T-cell (primary cell): Measurements from ENCODE around the gene MID1IP1. TPM values are rescaled to one million over a fixed set of nuclear protein-coding genes. Genes with fewer than 3 reads are reported as not detected.

ENCODE experiments used
- ATAC-seq, 4 experiments: fragments of 200-7000 bp in 3 of 4; fragments of 150-1000 bp in 1 of 4; cut with Tn5 transposase; replicated peaks in 1 of 4; 1 replicate in 3 of 4; 2 replicates in 1 of 4; pipeline ENCODE4 v1.10.0; 2021; ENCODE audit warnings: moderate library complexity in 3 of 4, mild to moderate bottlenecking in 2 of 4, moderate number of reproducible peaks in 1 of 4
- CTCF ChIA-PET, 2 donors: fragments of 300-600 bp; sonication (Branson Sonifier 250); formaldehyde crosslinking; loops; one replicate each; lab custom pipeline; 2022; ENCODE audit warnings: antibody characterized with exemption in 2 of 2; lab: Charles Lee
- POLR2A ChIA-PET, 2 donors: fragments of 300-600 bp; sonication (Branson Sonifier 250); formaldehyde crosslinking; loops; one replicate each; lab custom pipeline; 2022; ENCODE audit warnings: antibody characterized with exemption in 2 of 2; lab: Charles Lee
- DNase-seq, 35 experiments: peaks; one replicate each; pipeline versions ENCODE4 v3.0.0 to v3.0.0-alpha.2; 2013 to 2023
- H3K27ac ChIP-seq: one replicate; pipeline ENCODE4 v1.5.1; 2013; ENCODE audit warnings: low read length
- H3K27me3 ChIP-seq, 2 experiments: replicated peaks in 1 of 2; 1 replicate in 1 of 2; 2 replicates in 1 of 2; pipeline versions ENCODE4 v1.6.1 to v1.7.0; 2013; ENCODE audit warnings: low read length in 1 of 2, mixed read lengths in 1 of 2; ENCODE audit not compliant: control insufficient read depth in 2 of 2, insufficient read depth in 2 of 2; ENCODE audit errors: extremely low read depth in 1 of 2
- H3K36me3 ChIP-seq, 2 donors: 1 replicate in 1 of 2; 2 replicates in 1 of 2; pipeline versions ENCODE4 v1.6.1 to v1.7.0; 2013; ENCODE audit warnings: low read length in 1 of 2; ENCODE audit not compliant: control insufficient read depth in 2 of 2, insufficient read depth in 1 of 2; ENCODE audit errors: extremely low read depth in 1 of 2
- H3K4me1 ChIP-seq, 2 experiments: 1 replicate in 1 of 2; 2 replicates in 1 of 2; pipeline versions ENCODE4 v1.6.1 to v1.7.0; 2013; ENCODE audit warnings: low read length in 2 of 2, mixed read lengths in 1 of 2; ENCODE audit not compliant: insufficient read depth in 2 of 2, control insufficient read depth in 1 of 2; ENCODE audit errors: extremely low read depth in 1 of 2
- H3K4me3 ChIP-seq, 2 donors: 1 replicate in 1 of 2; 2 replicates in 1 of 2; pipeline versions ENCODE4 v1.5.1 to v1.7.0; 2013; ENCODE audit warnings: mild to moderate bottlenecking in 2 of 2, low read length in 1 of 2, moderate library complexity in 1 of 2; ENCODE audit not compliant: control insufficient read depth in 1 of 2; ENCODE audit errors: extremely low read depth in 1 of 2
- H3K9me3 ChIP-seq: 2 replicates; pipeline ENCODE4 v1.7.0; 2013
- H3K27ac Mint-ChIP-seq, 2 donors: one replicate each; pipeline ENCODE4 v1.8.0; 2020 to 2021; ENCODE audit warnings: mild to moderate bottlenecking in 2 of 2, mixed read lengths in 2 of 2
- H3K27me3 Mint-ChIP-seq, 2 donors: one replicate each; pipeline ENCODE4 v1.8.0; 2021 to 2022; ENCODE audit warnings: mixed read lengths in 2 of 2
- H3K36me3 Mint-ChIP-seq: one replicate; pipeline ENCODE4 v1.8.0; 2021; ENCODE audit warnings: mixed read lengths
- H3K4me1 Mint-ChIP-seq, 3 donors: one replicate each; pipeline ENCODE4 v1.8.0; 2020 to 2022; ENCODE audit warnings: mixed read lengths in 3 of 3, mild to moderate bottlenecking in 1 of 3
- H3K4me3 Mint-ChIP-seq, 3 donors: one replicate each; pipeline ENCODE4 v1.8.0; 2020 to 2022; ENCODE audit warnings: mild to moderate bottlenecking in 3 of 3, mixed read lengths in 3 of 3, moderate library complexity in 3 of 3
- H3K9me3 Mint-ChIP-seq, 3 donors: one replicate each; pipeline ENCODE4 v1.8.0; 2020 to 2022; ENCODE audit warnings: mixed read lengths in 3 of 3
- WGBS: methylation state at CpG from one replicate; pipeline ENCODE4 v1.1.5; 2013; ENCODE audit warnings: missing lambda C conversion rate; ENCODE audit not compliant: insufficient coverage; 5-methylcytosine and 5-hydroxymethylcytosine counted together
- total RNA-seq, 35 experiments: library from RNA in 6 of 35; stranded (reverse) in 6 of 35; fragments of 120-200 nt in 1 of 35; gene quantifications; one replicate each; pipeline versions ENCODE4 v1.2.1 to v1.2.4 and lab custom pipeline; 2013 to 2026

MID1IP1 gene, protein sequence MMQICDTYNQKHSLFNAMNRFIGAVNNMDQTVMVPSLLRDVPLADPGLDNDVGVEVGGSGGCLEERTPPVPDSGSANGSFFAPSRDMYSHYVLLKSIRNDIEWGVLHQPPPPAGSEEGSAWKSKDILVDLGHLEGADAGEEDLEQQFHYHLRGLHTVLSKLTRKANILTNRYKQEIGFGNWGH
- total RNA-seq (10 to 100 TPM; 19.1 to 73.4 (median 65.2) TPM), total RNA-seq (lab: John Stamatoyannopoulos, UW) (30.0 to 110 (median 68.4) reads per million in 29 experiments)
- total RNA-seq (2013): 33.7 TPM

DNA sequence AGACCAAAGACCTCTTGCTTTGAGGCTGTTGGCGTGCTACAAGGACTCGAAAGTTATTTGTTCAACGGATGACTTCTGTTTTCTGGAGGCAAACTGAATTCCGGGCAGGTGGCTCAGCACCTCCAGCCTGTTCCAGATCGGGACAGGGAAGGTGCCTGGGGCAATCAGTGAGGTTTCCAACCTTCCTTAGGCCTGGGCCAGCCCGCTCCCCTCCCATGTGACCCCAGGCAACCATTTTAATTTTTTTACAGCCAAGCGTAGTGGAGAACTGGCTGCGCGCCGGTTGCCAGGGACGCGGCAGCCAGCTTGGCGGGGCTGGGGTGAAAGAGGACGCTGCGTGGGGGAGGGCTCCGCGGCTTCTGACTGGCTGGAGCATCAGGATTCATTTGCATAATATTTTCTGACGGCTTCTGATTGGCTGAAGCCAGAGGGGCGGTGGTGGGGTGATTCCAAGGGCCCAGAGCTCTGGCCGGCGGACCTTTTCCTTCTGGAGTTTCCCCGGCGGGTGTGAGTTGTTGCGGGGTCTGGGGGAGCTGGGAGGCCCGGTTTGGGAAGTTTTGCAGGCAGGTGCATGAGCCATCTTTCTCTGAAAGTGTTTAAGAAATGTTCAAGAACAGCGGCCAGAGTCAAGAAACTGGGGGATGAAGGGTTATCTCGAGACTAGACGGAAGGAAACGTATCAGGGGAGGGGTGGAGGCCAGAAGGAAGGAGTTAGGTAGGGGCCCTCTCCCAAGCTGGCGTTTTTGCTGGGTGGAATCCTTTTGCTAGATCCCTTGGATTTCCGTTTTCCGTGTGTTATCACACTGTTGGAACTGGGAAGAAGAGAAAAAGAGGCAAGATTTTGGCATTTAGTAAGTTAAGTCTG is at the start of gene MID1IP1:
TSS of gene MID1IP1 (plus strand) at position 479 of the 865 bp plus-strand sequence. CDS start 3,488 bp downstream, outside the sequence.
- peak; percentile 43 to 78 (median 52) for ATAC-seq
- no peaks in the 10 kb centered on the region for H3K9me3 Mint-ChIP-seq
- H3K4me1 ChIP-seq: peaks cover 0 to 22% of the 10 kb centered on the region in 2 experiments
- peak; percentile 43 to 85 (median 75) for DNase-seq
- H3K27me3 Mint-ChIP-seq: peaks cover 0 to 7% of the 10 kb centered on the region in 2 donors
- peak within 1 kb of the TSS; percentile 71 to 85 for H3K4me3 ChIP-seq
- peak within 1 kb of the TSS; percentile 62 for H3K27ac ChIP-seq
- WGBS: 34% methylated on average over 15 of the region's 32 CpGs
- H3K4me3 Mint-ChIP-seq: peak within 1 kb of the TSS; percentile 78 to 87 (median 82)
- no peaks in the 10 kb centered on the region for H3K36me3 ChIP-seq
- no peaks in the 10 kb centered on the region for H3K27me3 ChIP-seq
- peak within 1 kb of the TSS; percentile 92 for H3K27ac Mint-ChIP-seq
- H3K4me1 Mint-ChIP-seq: peaks cover 13 to 22% (median 21%) of the 10 kb centered on the region in 3 donors
- POLR2A ChIA-PET: no interaction called here
- CTCF ChIA-PET: no interaction called here
- H3K9me3 ChIP-seq: no peaks in the 10 kb centered on the region
- peaks cover 4% of the 10 kb centered on the region for H3K36me3 Mint-ChIP-seq

DNA sequence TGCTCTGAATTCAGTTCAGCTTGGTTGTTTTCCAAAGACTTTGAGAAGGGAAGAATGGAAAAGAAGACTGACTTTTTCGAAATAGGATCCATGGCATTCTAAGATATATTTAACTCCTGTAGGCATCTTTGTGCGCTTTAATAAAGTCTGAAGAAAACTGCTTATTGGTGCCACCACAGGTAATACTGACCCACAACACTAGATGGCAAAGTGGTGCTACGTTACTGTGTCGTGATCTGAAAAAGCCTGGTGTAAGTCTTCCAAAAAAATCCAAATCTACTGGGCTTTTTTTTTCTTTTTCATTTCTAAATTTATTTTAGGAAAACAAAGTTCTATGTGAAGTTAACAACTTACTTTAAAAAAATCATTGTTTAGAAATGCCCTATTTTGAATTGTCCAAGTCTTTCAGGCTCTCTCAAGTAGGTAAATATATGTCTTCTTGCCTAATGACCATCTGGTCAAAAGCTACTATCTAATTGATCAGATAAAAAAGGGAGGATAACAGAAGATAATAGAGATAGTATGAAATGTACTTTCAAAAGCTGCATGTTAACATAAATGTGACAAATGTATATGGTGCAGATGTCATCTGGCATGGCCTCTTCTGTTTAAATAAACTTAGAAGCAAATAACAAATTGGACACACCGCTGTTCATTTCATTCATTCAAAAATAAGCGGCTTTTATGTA is 47.0 kb upstream of the MID1IP1 start:
- H3K4me1 Mint-ChIP-seq: no peaks in the 10 kb centered on the region
- H3K9me3 ChIP-seq: no peaks in the 10 kb centered on the region
- no CpG with 5 or more reads among the region's 6 CpGs for WGBS
- DNase-seq: peak in 20 of 35 experiments; percentile 0 to 65 (median 12)
- H3K4me1 ChIP-seq: no peaks in the 10 kb centered on the region
- no peaks in the 10 kb centered on the region for H3K27me3 ChIP-seq
- H3K4me3 Mint-ChIP-seq: no peak overlapping the region
- H3K27ac Mint-ChIP-seq: no peak overlapping the region
- H3K36me3 Mint-ChIP-seq: no peaks in the 10 kb centered on the region
- POLR2A ChIA-PET: no interaction called here
- no peaks in the 10 kb centered on the region for H3K9me3 Mint-ChIP-seq
- CTCF ChIA-PET: interaction anchor here in 1 of 2 donors (1.4 kb wide), 1 partner anchor 230 kb away, joined by 4 read pairs; no protein-coding TSS in a partner anchor
- no peak overlapping the region for H3K27ac ChIP-seq
- no peak overlapping the region for H3K4me3 ChIP-seq
- H3K27me3 Mint-ChIP-seq: peaks cover 0 to 24% of the 10 kb centered on the region in 2 donors
- ATAC-seq: peak in 1 of 4 experiments; percentile 49
- H3K36me3 ChIP-seq: no peaks in the 10 kb centered on the region

DNA sequence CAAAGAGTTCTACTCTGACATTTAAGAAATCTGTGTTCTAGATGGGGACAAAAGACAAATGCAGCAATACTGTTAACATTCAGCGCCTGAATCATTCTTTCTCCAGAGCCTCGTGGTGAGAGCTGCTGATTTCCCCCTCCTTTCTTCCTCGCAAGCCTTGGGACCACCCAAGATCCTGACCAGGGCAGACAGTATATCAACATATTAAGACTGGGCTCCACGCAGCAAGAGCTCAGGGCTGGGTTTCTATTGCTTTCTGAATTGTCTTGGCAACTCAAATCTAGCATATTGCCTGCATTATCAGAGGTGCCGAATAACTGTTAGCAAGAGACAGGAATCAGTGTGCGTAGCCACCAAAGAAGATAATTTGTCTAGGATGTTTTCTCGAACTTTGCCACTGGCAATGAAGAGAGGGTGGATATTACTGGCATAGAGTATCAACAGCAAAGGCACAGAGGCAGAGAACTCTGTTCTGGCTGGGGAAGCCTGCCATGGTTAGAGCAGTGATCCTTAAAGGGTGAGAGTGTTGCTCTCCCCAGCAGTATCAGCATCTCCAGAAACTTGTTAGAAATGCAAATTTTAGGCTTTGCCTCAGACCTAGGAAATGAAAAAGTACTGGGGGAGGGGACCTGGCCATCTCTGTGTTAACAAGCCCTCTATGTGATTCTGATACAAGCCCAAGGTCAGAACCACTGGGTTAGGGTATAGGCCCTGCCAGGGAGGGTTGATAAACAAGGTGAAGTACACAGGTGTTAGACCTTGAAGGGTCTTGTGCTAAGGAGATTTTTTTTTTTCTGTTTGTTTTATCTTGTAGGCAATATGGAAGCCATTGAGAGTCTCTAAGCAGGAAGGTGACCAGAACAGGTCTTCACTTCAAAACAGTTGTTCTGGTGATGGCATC is 46.2 kb upstream of the MID1IP1 start:
- no peaks in the 10 kb centered on the region for H3K27me3 ChIP-seq
- no peak overlapping the region for H3K4me3 ChIP-seq
- Mint-ChIP-seq H3K27me3 (peaks cover 2 to 31% of the 10 kb centered on the region in 2 donors), H3K36me3 (no peaks in the 10 kb centered on the region), H3K4me1 (no peaks in the 10 kb centered on the region), H3K9me3 (no peaks in the 10 kb centered on the region), H3K4me3 (no peak overlapping the region), H3K27ac (no peak overlapping the region)
- DNase-seq: no peak
- no peak for ATAC-seq
- H3K4me1 ChIP-seq: no peaks in the 10 kb centered on the region
- H3K9me3 ChIP-seq: no peaks in the 10 kb centered on the region
- H3K36me3 ChIP-seq: no peaks in the 10 kb centered on the region
- POLR2A ChIA-PET: no interaction called here
- no peak overlapping the region for H3K27ac ChIP-seq
- CTCF ChIA-PET: interaction anchor here in 1 of 2 donors (1.4 kb wide), 1 partner anchor 229 kb away, joined by 4 read pairs; no protein-coding TSS in a partner anchor
- 95% methylated on average over 4 of the region's 7 CpGs for WGBS

GRCh38 chrX:38760883-38761282 is 40.4 kb upstream of the MID1IP1 start:
- ChIA-PET CTCF (no interaction called here), POLR2A (no interaction called here)
- H3K27ac Mint-ChIP-seq: no peak overlapping the region
- H3K4me1 Mint-ChIP-seq: no peaks in the 10 kb centered on the region
- no peaks in the 10 kb centered on the region for H3K36me3 Mint-ChIP-seq
- H3K27me3 Mint-ChIP-seq: peaks cover 2 to 29% of the 10 kb centered on the region in 2 donors
- Histone ChIP-seq H3K27me3 (no peaks in the 10 kb centered on the region), H3K27ac (no peak overlapping the region), H3K9me3 (no peaks in the 10 kb centered on the region), H3K36me3 (no peaks in the 10 kb centered on the region), H3K4me3 (no peak overlapping the region), H3K4me1 (no peaks in the 10 kb centered on the region)
- ATAC-seq (no peak), DNase-seq (no peak)
- H3K9me3 Mint-ChIP-seq: no peaks in the 10 kb centered on the region
- no CpG with 5 or more reads among the region's 1 CpG for WGBS
- H3K4me3 Mint-ChIP-seq: no peak overlapping the region

- CTCF ChIA-PET: interaction anchor here (0.7 to 2.1 kb wide), 5 partner anchors 12 to 384 kb away, joined by 3 to 9 read pairs (median 4); no protein-coding TSS in a partner anchor
- H3K27me3 Mint-ChIP-seq: peaks cover 0 to 15% of the 10 kb centered on the region in 2 donors
- no peak overlapping the region for H3K4me3 ChIP-seq
- no peaks in the 10 kb centered on the region for H3K9me3 Mint-ChIP-seq
- H3K4me1 ChIP-seq: no peaks in the 10 kb centered on the region
- no peaks in the 10 kb centered on the region for H3K36me3 Mint-ChIP-seq
- peaks cover 0 to 2% of the 10 kb centered on the region in 2 experiments for H3K27me3 ChIP-seq
- no peaks in the 10 kb centered on the region for H3K9me3 ChIP-seq
- WGBS: no CpG with 5 or more reads among the region's 2 CpGs
- DNase-seq: peak in 2 of 35 experiments; percentile 3 to 49
- POLR2A ChIA-PET: no interaction called here
- H3K36me3 ChIP-seq: no peaks in the 10 kb centered on the region
- no peak overlapping the region for H3K4me3 Mint-ChIP-seq
- H3K27ac Mint-ChIP-seq: no peak overlapping the region
- H3K27ac ChIP-seq: no peak overlapping the region
- H3K4me1 Mint-ChIP-seq: no peaks in the 10 kb centered on the region
- ATAC-seq: no peak
Observed at GRCh38 chrX:38768079-38768478, 33.2 kb upstream of the MID1IP1 start.
